Thoracic aorta (tissue), 2 donors: ENCODE results near the gene EVI5L. TPM values are rescaled to one million over a fixed set of nuclear protein-coding genes. Genes with fewer than 3 reads are reported as not detected.

Experiments
- ATAC-seq: fragments of 150-250 bp; one replicate; pipeline ENCODE4 v1.8.0; 2017; ENCODE audit warnings: low read depth; ENCODE audit not compliant: insufficient number of reproducible peaks, low FRiP score
- DNase-seq: peaks from one replicate; pipeline ENCODE4 v3.0.0-alpha.2; 2020; ENCODE audit warnings: low spot score
- H3K27ac ChIP-seq, 2 donors: fragments of 200-600 bp; sonication (generic); 1 replicate in 1 of 2; 2 replicates in 1 of 2; pipeline ENCODE4 v1.5.1; 2016; ENCODE audit warnings: mild to moderate bottlenecking in 2 of 2, moderate library complexity in 2 of 2
- H3K27me3 ChIP-seq: fragments of 200-600 bp; sonication (generic); replicated peaks from 2 replicates; pipeline ENCODE4 v1.6.0; 2016; ENCODE audit warnings: mild to moderate bottlenecking; ENCODE audit not compliant: insufficient read depth
- H3K36me3 ChIP-seq: fragments of 200-600 bp; sonication (generic); one replicate; pipeline ENCODE4 v1.5.1; 2016
- H3K4me1 ChIP-seq, 2 donors: fragments of 200-600 bp; sonication (generic); 1 replicate in 1 of 2; 2 replicates in 1 of 2; pipeline versions ENCODE4 v1.5.1 to v1.6.0; 2016; ENCODE audit warnings: low read depth in 2 of 2, mild to moderate bottlenecking in 1 of 2; ENCODE audit not compliant: control insufficient read depth in 1 of 2
- H3K4me3 ChIP-seq: fragments of 200-600 bp; sonication (generic); 2 replicates; pipeline ENCODE4 v1.5.1; 2016; ENCODE audit warnings: mild to moderate bottlenecking
- H3K9me3 ChIP-seq: fragments of 200-600 bp; sonication (generic); 2 replicates; pipeline ENCODE4 v1.5.1; 2016
- total RNA-seq, 2 donors: library from RNA; depleted of rRNA; stranded (reverse); fragments of >200 nt; gene quantifications; one replicate each; pipeline versions ENCODE4 v1.1.0 to v1.2.3, GENCODE V29; 2016
- TF ChIP-seq, protein P1 (sequence below): fragments of 200-600 bp; sonication (generic); IDR thresholded peaks from one replicate; pipeline ENCODE4 v1.5.1; 2019; ENCODE audit warnings: antibody characterized with exemption

EVI5L gene
- total RNA-seq, 2 donors from 2014 or later: 12.1 to 16.8 TPM

GRCh38 chr19:7787602-7788177, 42.3 kb upstream of the EVI5L start:
- TF ChIP-seq, protein P1, sequence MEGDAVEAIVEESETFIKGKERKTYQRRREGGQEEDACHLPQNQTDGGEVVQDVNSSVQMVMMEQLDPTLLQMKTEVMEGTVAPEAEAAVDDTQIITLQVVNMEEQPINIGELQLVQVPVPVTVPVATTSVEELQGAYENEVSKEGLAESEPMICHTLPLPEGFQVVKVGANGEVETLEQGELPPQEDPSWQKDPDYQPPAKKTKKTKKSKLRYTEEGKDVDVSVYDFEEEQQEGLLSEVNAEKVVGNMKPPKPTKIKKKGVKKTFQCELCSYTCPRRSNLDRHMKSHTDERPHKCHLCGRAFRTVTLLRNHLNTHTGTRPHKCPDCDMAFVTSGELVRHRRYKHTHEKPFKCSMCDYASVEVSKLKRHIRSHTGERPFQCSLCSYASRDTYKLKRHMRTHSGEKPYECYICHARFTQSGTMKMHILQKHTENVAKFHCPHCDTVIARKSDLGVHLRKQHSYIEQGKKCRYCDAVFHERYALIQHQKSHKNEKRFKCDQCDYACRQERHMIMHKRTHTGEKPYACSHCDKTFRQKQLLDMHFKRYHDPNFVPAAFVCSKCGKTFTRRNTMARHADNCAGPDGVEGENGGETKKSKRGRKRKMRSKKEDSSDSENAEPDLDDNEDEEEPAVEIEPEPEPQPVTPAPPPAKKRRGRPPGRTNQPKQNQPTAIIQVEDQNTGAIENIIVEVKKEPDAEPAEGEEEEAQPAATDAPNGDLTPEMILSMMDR: no peak
- Histone ChIP-seq H3K36me3 (no peaks in the 10 kb centered on the region), H3K27ac (no peak overlapping the region), H3K27me3 (no peaks in the 10 kb centered on the region), H3K9me3 (no peaks in the 10 kb centered on the region), H3K4me3 (peak overlapping the region; percentile 21), H3K4me1 (no peaks in the 10 kb centered on the region)
- no peak for DNase-seq
- ATAC-seq: no peak

GRCh38 chr19:7788178-7788932, 41.7 kb upstream of the EVI5L start:
- ATAC-seq: no peak
- TF ChIP-seq, protein P1: no peak

GRCh38 chr19:7788933-7789323, 41.1 kb upstream of the EVI5L start:
- H3K27me3 ChIP-seq: no peaks in the 10 kb centered on the region
- TF ChIP-seq, protein P1: no peak
- H3K9me3 ChIP-seq: no peaks in the 10 kb centered on the region
- ATAC-seq: no peak
- H3K36me3 ChIP-seq: no peaks in the 10 kb centered on the region
- H3K4me1 ChIP-seq: no peaks in the 10 kb centered on the region
- peak overlapping the region; percentile 29 for H3K4me3 ChIP-seq
- H3K27ac ChIP-seq: no peak overlapping the region
- no peak for DNase-seq

More at GRCh38 chr19:7788178-7788932, 41.7 kb upstream of the EVI5L start:
- Histone ChIP-seq H3K4me1 (no peaks in the 10 kb centered on the region), H3K9me3 (no peaks in the 10 kb centered on the region), H3K36me3 (no peaks in the 10 kb centered on the region), H3K27me3 (no peaks in the 10 kb centered on the region), H3K27ac (no peak overlapping the region), H3K4me3 (no peak overlapping the region)
- no peak for DNase-seq

GRCh38 chr19:7789447-7789846, 40.6 kb upstream of the EVI5L start:
- TF ChIP-seq, protein P1: no peak
- Histone ChIP-seq H3K4me3 (no peak overlapping the region), H3K27ac (no peak overlapping the region), H3K4me1 (no peaks in the 10 kb centered on the region), H3K36me3 (no peaks in the 10 kb centered on the region), H3K9me3 (no peaks in the 10 kb centered on the region), H3K27me3 (no peaks in the 10 kb centered on the region)
- ATAC-seq (no peak), DNase-seq (no peak)

GRCh38 chr19:7790416-7790815, 39.6 kb upstream of the EVI5L start:
- Histone ChIP-seq H3K27me3 (no peaks in the 10 kb centered on the region), H3K9me3 (no peaks in the 10 kb centered on the region), H3K27ac (no peak overlapping the region), H3K4me3 (no peak overlapping the region), H3K4me1 (no peaks in the 10 kb centered on the region), H3K36me3 (no peaks in the 10 kb centered on the region)
- TF ChIP-seq, protein P1: no peak
- DNase-seq (no peak), ATAC-seq (no peak)
